Vagina (tissue), 2 donors: ENCODE data around the gene HSPD1. TPM values are rescaled to one million over a fixed set of nuclear protein-coding genes. Genes with fewer than 3 reads are reported as not detected.

ENCODE experiments used
- DNase-seq, 2 donors: peaks; one replicate each; pipeline ENCODE4 v3.0.0-alpha.2; 2017; ENCODE audit errors: extremely low spot score in 2 of 2
- H3K27ac ChIP-seq: fragments of 200-600 bp; sonication (generic); one replicate; pipeline ENCODE4 v1.5.1; 2019
- H3K27me3 ChIP-seq: fragments of 200-600 bp; sonication (generic); one replicate; pipeline ENCODE4 v1.5.1; 2019
- H3K36me3 ChIP-seq, 2 donors: fragments of 200-600 bp; sonication (generic); one replicate each; pipeline ENCODE4 v1.5.1; 2017 to 2019
- H3K4me1 ChIP-seq: fragments of 200-600 bp; sonication (generic); one replicate; pipeline ENCODE4 v1.5.1; 2019
- H3K4me3 ChIP-seq, 2 donors: fragments of 200-600 bp; sonication (generic); 1 replicate in 1 of 2; 2 replicates in 1 of 2; pipeline ENCODE4 v1.5.1; 2016 to 2019
- H3K9me3 ChIP-seq: fragments of 200-600 bp; sonication (generic); one replicate; pipeline ENCODE4 v1.5.1; 2019
- CTCF ChIP-seq, 3 experiments: fragments of 450-650 bp in 2 of 3; fragments of 200-600 bp in 1 of 3; sonication (generic) in 1 of 3; IDR thresholded peaks; one replicate each; pipeline ENCODE4 v1.5.1; 2017 to 2019; ENCODE audit warnings: antibody characterized with exemption in 3 of 3, mild to moderate bottlenecking in 2 of 3, moderate library complexity in 2 of 3
- POLR2A ChIP-seq, 2 donors: fragments of 450-650 bp; IDR thresholded peaks; one replicate each; pipeline ENCODE4 v1.6.1; 2017; ENCODE audit warnings: antibody characterized with exemption in 2 of 2, mild to moderate bottlenecking in 2 of 2, moderate library complexity in 2 of 2
- POLR2AphosphoS5 ChIP-seq, 2 donors: sonication (generic); formaldehyde crosslinking; IDR thresholded peaks; one replicate each; pipeline ENCODE4 v1.9.0; 2017; ENCODE audit warnings: antibody characterized with exemption in 2 of 2, mild to moderate bottlenecking in 2 of 2, low read depth in 1 of 2; ENCODE audit not compliant: insufficient read depth in 1 of 2
- intact Hi-C: fragments of 100-400 bp; cut with DNase I; formaldehyde crosslinking; loops from one replicate; pipeline ENCODE4 v1.15.1; 2023
- total RNA-seq: library from RNA; depleted of rRNA; stranded (reverse); fragments of >200 nt; gene quantifications from one replicate; pipeline ENCODE4 v1.2.3, GENCODE V29; 2016

HSPD1 gene
- total RNA-seq, 1 donor from 2014 or later: 127 TPM

GRCh38 chr2:197455428-197455827 is 44.2 kb downstream of the HSPD1 start:
- H3K27me3 ChIP-seq: no peaks in the 10 kb centered on the region
- peaks cover 0 to 4% of the 10 kb centered on the region in 2 donors for H3K36me3 ChIP-seq
- no peaks in the 10 kb centered on the region for H3K9me3 ChIP-seq
- no peak overlapping the region for H3K4me3 ChIP-seq
- intact Hi-C loops: no loop called here
- H3K27ac ChIP-seq: no peak overlapping the region
- H3K4me1 ChIP-seq: peaks cover 36% of the 10 kb centered on the region
- DNase-seq: no peak
- TF ChIP-seq POLR2AphosphoS5 (IDR thresholded peaks at IDR 0.05; ENCODE audit: insufficient read depth in 1 of 2, low read depth in 1 of 2) (no peak), POLR2A (IDR thresholded peaks at IDR 0.05) (no peak), CTCF (IDR thresholded peaks at IDR 0.05) (no peak)

- TF ChIP-seq POLR2A (IDR thresholded peaks at IDR 0.05): no peak
- no peak for TF ChIP-seq CTCF (IDR thresholded peaks at IDR 0.05)
- TF ChIP-seq POLR2AphosphoS5 (IDR thresholded peaks at IDR 0.05; ENCODE audit: insufficient read depth in 1 of 2, low read depth in 1 of 2): no peak
- Histone ChIP-seq H3K27ac (peak overlapping the region; percentile 99), H3K4me1 (peaks cover 36% of the 10 kb centered on the region), H3K9me3 (no peaks in the 10 kb centered on the region), H3K4me3 (peak overlapping the region; percentile 76 to 90), H3K27me3 (no peaks in the 10 kb centered on the region), H3K36me3 (no peaks in the 10 kb centered on the region)
- intact Hi-C loops: loop anchor here (5.0 kb wide), 1 partner anchor 47 kb away; the partner anchor contains the start of gene HSPE1
- no peak for DNase-seq
Observed at GRCh38 chr2:197454923-197455322, 44.7 kb downstream of the HSPD1 start.

GRCh38 chr2:197453914-197454398 is 45.7 kb downstream of the HSPD1 start:
- no peak for DNase-seq
- Histone ChIP-seq H3K9me3 (no peaks in the 10 kb centered on the region), H3K4me1 (peaks cover 31% of the 10 kb centered on the region), H3K27ac (peak overlapping the region; percentile 99), H3K27me3 (no peaks in the 10 kb centered on the region), H3K36me3 (no peaks in the 10 kb centered on the region), H3K4me3 (peak overlapping the region; percentile 76 to 90)
- TF ChIP-seq POLR2A (IDR thresholded peaks at IDR 0.05): peak in 1 of 2 donors; percentile 48
- no peak for TF ChIP-seq CTCF (IDR thresholded peaks at IDR 0.05)
- TF ChIP-seq POLR2AphosphoS5 (IDR thresholded peaks at IDR 0.05; ENCODE audit: insufficient read depth in 1 of 2, low read depth in 1 of 2): peak in 1 of 2 donors; percentile 13
- intact Hi-C loops: loop anchor here (5.0 kb wide), 1 partner anchor 48 kb away; the partner anchor contains the start of gene HSPE1

- Histone ChIP-seq H3K36me3 (no peaks in the 10 kb centered on the region), H3K4me3 (peak within 1 kb of the TSS; percentile 76 to 90), H3K4me1 (peaks cover 26% of the 10 kb centered on the region), H3K9me3 (no peaks in the 10 kb centered on the region), H3K27ac (peak within 1 kb of the TSS; percentile 99), H3K27me3 (no peaks in the 10 kb centered on the region)
- intact Hi-C loops: loop anchor here (5.0 kb wide), 1 partner anchor 49 kb away; the partner anchor contains the start of gene HSPE1
- TF ChIP-seq POLR2A (IDR thresholded peaks at IDR 0.05) (peak; percentile 45 to 92), CTCF (IDR thresholded peaks at IDR 0.05) (no peak), POLR2AphosphoS5 (IDR thresholded peaks at IDR 0.05; ENCODE audit: insufficient read depth in 1 of 2, low read depth in 1 of 2) (peak; percentile 93 to 99)
- DNase-seq: peak; percentile 100
Observed at GRCh38 chr2:197453123-197453913, 46.3 kb downstream of the HSPD1 start, which contains the start of gene COQ10B. Gene COQ10B, plus strand, starts transcription at chr2:197453552. Its CDS starts 9 bp downstream, at chr2:197453561.
